GM21619 (cell line): Measurements from ENCODE around the gene FAM131A.
A peak's percentile ranks its signal among the peaks of the same experiment; 100 is the strongest.

Source experiments
- ATAC-seq: cut with Tn5 transposase; IDR thresholded peaks from one replicate; pipeline ENCODE4 v1.9.1; 2021; ENCODE audit not compliant: unreplicated experiment

FAM131A gene

GRCh38 chr3:184315871-184316661 is 21.3 kb upstream of the FAM131A start:
- no peak for ATAC-seq

- no peak for ATAC-seq
These were observed 20.6 kb upstream of the FAM131A start for GRCh38 chr3:184316792-184317191.

- ATAC-seq, result no peak
These were observed 20.2 kb upstream of the FAM131A start for GRCh38 chr3:184317201-184317600.

- no peak for ATAC-seq
These were observed 17.3 kb upstream of the FAM131A start for GRCh38 chr3:184320104-184320445.

GRCh38 chr3:184321666-184322065 is 15.7 kb upstream of the FAM131A start:
- no peak for ATAC-seq

GRCh38 chr3:184322731-184323487 is 14.5 kb upstream of the FAM131A start:
- ATAC-seq, result no peak

GRCh38 chr3:184323696-184324095 is 13.7 kb upstream of the FAM131A start:
- no peak for ATAC-seq

GRCh38 chr3:184325269-184325668 is 12.1 kb upstream of the FAM131A start:
- no peak for ATAC-seq

GRCh38 chr3:184325715-184326369 is 11.6 kb upstream of the FAM131A start:
- no peak for ATAC-seq

GRCh38 chr3:184327171-184327570 is 10.2 kb upstream of the FAM131A start:
- no peak for ATAC-seq

- no peak for ATAC-seq
These were observed 8.9 kb upstream of the FAM131A start for GRCh38 chr3:184328516-184328915.

- ATAC-seq, result no peak
These were observed 4.9 kb upstream of the FAM131A start for GRCh38 chr3:184332370-184333090.

- no peak for ATAC-seq
These were observed 4.2 kb upstream of the FAM131A start for GRCh38 chr3:184333190-184333589.

- no peak for ATAC-seq
These were observed 3.7 kb upstream of the FAM131A start for GRCh38 chr3:184333700-184334099.

GRCh38 chr3:184334470-184335158 is 2.8 kb upstream of the FAM131A start:
- ATAC-seq, result no peak

- ATAC-seq, result no peak
These were observed 2.1 kb upstream of the FAM131A start for GRCh38 chr3:184335291-184335660.

- peak; percentile 78 for ATAC-seq
These were observed 1.5 kb upstream of the FAM131A start for GRCh38 chr3:184335661-184336546.

GRCh38 chr3:184336547-184337398 is 627 bp upstream of the FAM131A start:
- ATAC-seq, result no peak

GRCh38 chr3:184337981-184338380 is 581 bp downstream of the FAM131A start:
- ATAC-seq, result no peak
